ENCODE results near the gene TRAK1.
"Not testable (repeated sequence)": the region's sequence is repeated elsewhere in the genome, so short reads cannot be mapped to it uniquely, and the experiment has no call there.

The TRAK1 gene

DNA sequence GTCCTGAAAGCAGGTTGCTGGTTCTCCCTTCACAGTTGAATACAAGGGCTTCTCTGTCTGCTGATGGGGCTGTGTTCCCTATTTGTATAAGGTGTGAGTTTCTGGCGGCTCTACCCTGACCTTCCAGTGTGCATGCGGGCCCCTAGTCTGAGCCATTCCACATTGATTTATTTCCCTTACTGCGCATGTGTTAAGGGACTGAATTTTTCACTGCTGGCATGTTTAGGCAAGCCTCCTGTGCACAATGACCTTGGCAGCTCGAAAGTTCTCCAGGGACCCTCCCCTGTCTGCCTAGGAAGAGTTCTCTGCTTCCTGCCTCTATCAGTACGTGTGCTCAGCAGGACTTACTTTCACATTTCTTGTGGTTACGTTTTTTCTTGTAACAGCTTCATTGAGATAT is 11.4 kb downstream of the TRAK1 start:
- ChIA-PET CTCF (interaction anchor here (1.0 to 8.2 kb wide), 5 partner anchors 10 to 205 kb away, joined by 3 to 69 read pairs (median 8); partner anchors contain the start of gene TRAK1), POLR2A (no interaction called here)
- peak overlapping the region in 1 of 7 experiments; percentile 19 for H3K4me3 ChIP-seq (ENCODE audit: control insufficient read depth in 1 of 7, extremely low read depth in 1 of 7, insufficient read depth in 4 of 7, low read depth in 2 of 7, low read length in 6 of 7)
- no peaks in the 10 kb centered on the region for H3K27me3 ChIP-seq (replicated peaks in 2 of 5; ENCODE audit: control insufficient read depth in 4 of 5, insufficient read depth in 5 of 5, low read length in 4 of 5)
- peak in 1 of 3 donors; percentile 15 for DNase-seq
- H3K27ac ChIP-seq (ENCODE audit: insufficient read depth in 1 of 2, low read depth in 1 of 2, low read length in 2 of 2, poor library complexity in 1 of 2, severe bottlenecking in 2 of 2) = no peak overlapping the region
- peaks cover 5 to 29% (median 27%) of the 10 kb centered on the region in 4 experiments for H3K4me1 ChIP-seq (ENCODE audit: control extremely low read depth in 1 of 4, control insufficient read depth in 4 of 4, insufficient read depth in 4 of 4, low read length in 3 of 4)
- H3K36me3 ChIP-seq (ENCODE audit: control insufficient read depth in 4 of 4, insufficient read depth in 4 of 4, low read length in 3 of 4) = peaks cover 0 to 14% (median 10%) of the 10 kb centered on the region in 4 experiments
- WGBS (ENCODE audit: insufficient coverage) = 5% methylated on average over 3 of the region's 6 CpGs
- no peaks in the 10 kb centered on the region for H3K9me3 ChIP-seq (ENCODE audit: control extremely low read depth in 1 of 5, control insufficient read depth in 4 of 5, insufficient read depth in 2 of 5, low read depth in 1 of 5, low read length in 4 of 5)

GRCh38 chr3:42103921-42104665 is 12.9 kb downstream of the TRAK1 start:
- POLR2A ChIA-PET; H3K4me3 ChIP-seq (ENCODE audit: control insufficient read depth in 1 of 7, extremely low read depth in 1 of 7, insufficient read depth in 4 of 7, low read depth in 2 of 7, low read length in 6 of 7); DNase-seq; H3K9me3 ChIP-seq (ENCODE audit: control extremely low read depth in 1 of 5, control insufficient read depth in 4 of 5, insufficient read depth in 2 of 5, low read depth in 1 of 5, low read length in 4 of 5); H3K27me3 ChIP-seq (replicated peaks in 2 of 5; ENCODE audit: control insufficient read depth in 4 of 5, insufficient read depth in 5 of 5, low read length in 4 of 5); H3K27ac ChIP-seq (ENCODE audit: insufficient read depth in 1 of 2, low read depth in 1 of 2, low read length in 2 of 2, poor library complexity in 1 of 2, severe bottlenecking in 2 of 2): not testable (repeated sequence)
- CTCF ChIA-PET = interaction anchor here (1.4 to 8.2 kb wide), 3 partner anchors 13 to 207 kb away, joined by 4 to 69 read pairs (median 8); no protein-coding TSS in a partner anchor
- 98% methylated on average over 15 of the region's 15 CpGs for WGBS (ENCODE audit: insufficient coverage)
- Histone ChIP-seq H3K36me3 (ENCODE audit: control insufficient read depth in 4 of 4, insufficient read depth in 4 of 4, low read length in 3 of 4) (peaks cover 0 to 14% (median 10%) of the 10 kb centered on the region in 4 experiments), H3K4me1 (ENCODE audit: control extremely low read depth in 1 of 4, control insufficient read depth in 4 of 4, insufficient read depth in 4 of 4, low read length in 3 of 4) (peaks cover 0 to 15% (median 13%) of the 10 kb centered on the region in 4 experiments)

GRCh38 chr3:42105994-42106393 is 14.8 kb downstream of the TRAK1 start:
- CTCF ChIA-PET; POLR2A ChIA-PET; H3K9me3 ChIP-seq (ENCODE audit: control extremely low read depth in 1 of 5, control insufficient read depth in 4 of 5, insufficient read depth in 2 of 5, low read depth in 1 of 5, low read length in 4 of 5); H3K27me3 ChIP-seq (replicated peaks in 2 of 5; ENCODE audit: control insufficient read depth in 4 of 5, insufficient read depth in 5 of 5, low read length in 4 of 5); DNase-seq; H3K27ac ChIP-seq (ENCODE audit: insufficient read depth in 1 of 2, low read depth in 1 of 2, low read length in 2 of 2, poor library complexity in 1 of 2, severe bottlenecking in 2 of 2); H3K4me3 ChIP-seq (ENCODE audit: control insufficient read depth in 1 of 7, extremely low read depth in 1 of 7, insufficient read depth in 4 of 7, low read depth in 2 of 7, low read length in 6 of 7): not testable (repeated sequence)
- Histone ChIP-seq H3K36me3 (ENCODE audit: control insufficient read depth in 4 of 4, insufficient read depth in 4 of 4, low read length in 3 of 4) (peaks cover 0 to 14% (median 10%) of the 10 kb centered on the region in 4 experiments), H3K4me1 (ENCODE audit: control extremely low read depth in 1 of 4, control insufficient read depth in 4 of 4, insufficient read depth in 4 of 4, low read length in 3 of 4) (peaks cover 0 to 12% (median 6%) of the 10 kb centered on the region in 4 experiments)
- no CpG with 5 or more reads among the region's 2 CpGs for WGBS (ENCODE audit: insufficient coverage)

GRCh38 chr3:42106646-42107045 is 15.5 kb downstream of the TRAK1 start:
- Histone ChIP-seq H3K27ac (ENCODE audit: insufficient read depth in 1 of 2, low read depth in 1 of 2, low read length in 2 of 2, poor library complexity in 1 of 2, severe bottlenecking in 2 of 2) (no peak overlapping the region), H3K9me3 (ENCODE audit: control extremely low read depth in 1 of 5, control insufficient read depth in 4 of 5, insufficient read depth in 2 of 5, low read depth in 1 of 5, low read length in 4 of 5) (no peaks in the 10 kb centered on the region), H3K4me1 (ENCODE audit: control extremely low read depth in 1 of 4, control insufficient read depth in 4 of 4, insufficient read depth in 4 of 4, low read length in 3 of 4) (peaks cover 0 to 10% (median under 1%) of the 10 kb centered on the region in 4 experiments), H3K36me3 (ENCODE audit: control insufficient read depth in 4 of 4, insufficient read depth in 4 of 4, low read length in 3 of 4) (peaks cover 0 to 14% (median 10%) of the 10 kb centered on the region in 4 experiments), H3K27me3 (replicated peaks in 2 of 5; ENCODE audit: control insufficient read depth in 4 of 5, insufficient read depth in 5 of 5, low read length in 4 of 5) (no peaks in the 10 kb centered on the region), H3K4me3 (ENCODE audit: control insufficient read depth in 1 of 7, extremely low read depth in 1 of 7, insufficient read depth in 4 of 7, low read depth in 2 of 7, low read length in 6 of 7) (no peak overlapping the region)
- POLR2A ChIA-PET = no interaction called here
- CTCF ChIA-PET = interaction anchor here (1.0 kb wide), 1 partner anchor 85 kb away, joined by 3 read pairs; no protein-coding TSS in a partner anchor
- no peak for DNase-seq

DNA sequence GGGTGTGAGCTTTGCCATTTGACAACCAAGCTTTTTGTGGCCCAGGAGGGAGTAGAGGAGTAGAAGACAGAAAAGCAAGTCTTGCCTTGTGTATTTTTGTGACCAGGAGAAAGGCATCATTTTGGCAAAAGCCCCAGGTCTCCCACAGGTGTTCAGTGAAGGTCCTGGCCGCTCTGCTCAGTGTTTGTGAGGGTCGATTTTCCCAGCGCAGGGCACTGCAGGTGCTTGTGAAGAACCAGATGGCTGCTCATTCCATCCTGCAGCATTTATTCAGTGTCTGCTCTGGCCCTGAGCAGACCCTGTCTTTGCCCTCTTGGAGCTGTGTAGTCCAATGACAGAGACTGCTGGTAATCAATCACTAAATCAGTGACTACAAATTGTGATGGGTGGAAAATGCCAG is 19.5 kb downstream of the TRAK1 start:
- no peak overlapping the region for H3K4me3 ChIP-seq (ENCODE audit: control insufficient read depth in 1 of 7, extremely low read depth in 1 of 7, insufficient read depth in 4 of 7, low read depth in 2 of 7, low read length in 6 of 7)
- no peaks in the 10 kb centered on the region for H3K27me3 ChIP-seq (replicated peaks in 2 of 5; ENCODE audit: control insufficient read depth in 4 of 5, insufficient read depth in 5 of 5, low read length in 4 of 5)
- H3K4me1 ChIP-seq (ENCODE audit: control extremely low read depth in 1 of 4, control insufficient read depth in 4 of 4, insufficient read depth in 4 of 4, low read length in 3 of 4) = peaks cover 0 to 5% (median 3%) of the 10 kb centered on the region in 4 experiments
- no peaks in the 10 kb centered on the region for H3K9me3 ChIP-seq (ENCODE audit: control extremely low read depth in 1 of 5, control insufficient read depth in 4 of 5, insufficient read depth in 2 of 5, low read depth in 1 of 5, low read length in 4 of 5)
- H3K36me3 ChIP-seq (ENCODE audit: control insufficient read depth in 4 of 4, insufficient read depth in 4 of 4, low read length in 3 of 4) = peaks cover 0 to 5% (median 2%) of the 10 kb centered on the region in 4 experiments
- POLR2A ChIA-PET = no interaction called here
- H3K27ac ChIP-seq (ENCODE audit: insufficient read depth in 1 of 2, low read depth in 1 of 2, low read length in 2 of 2, poor library complexity in 1 of 2, severe bottlenecking in 2 of 2) = no peak overlapping the region
- CTCF ChIA-PET = interaction anchor here (0.6 kb wide), 1 partner anchor 177 kb away, joined by 4 read pairs; no protein-coding TSS in a partner anchor
- no peak for DNase-seq
- 97% methylated on average over 3 of the region's 3 CpGs for WGBS (ENCODE audit: insufficient coverage)

DNA sequence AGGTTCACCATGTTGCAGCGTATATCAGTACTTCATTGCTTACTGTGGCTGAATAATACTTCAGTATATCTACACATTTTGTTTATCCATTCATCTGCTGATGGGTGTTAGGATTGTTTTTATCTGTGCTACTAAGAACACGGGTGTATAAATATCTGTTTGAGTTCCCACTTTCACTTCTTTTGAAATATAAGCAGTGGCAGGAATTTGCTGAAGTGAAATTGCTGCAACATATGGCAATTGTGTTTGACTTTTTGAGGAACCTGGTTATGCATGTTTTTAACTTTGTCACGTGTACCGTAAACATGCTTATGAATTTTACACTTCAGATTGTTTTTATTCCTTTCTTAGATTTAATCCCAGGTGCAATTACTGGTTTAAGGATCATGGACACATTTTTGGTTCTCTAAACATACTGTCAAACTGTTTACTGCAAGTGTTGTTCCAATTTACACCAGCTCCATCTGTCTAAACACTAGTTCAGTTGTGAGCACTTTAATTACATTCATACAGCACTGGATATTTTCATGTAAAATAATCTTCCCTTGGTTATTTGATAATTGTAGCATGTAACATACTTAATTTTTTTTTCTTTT is 23.1 kb downstream of the TRAK1 start:
- H3K36me3 ChIP-seq (ENCODE audit: control insufficient read depth in 4 of 4, insufficient read depth in 4 of 4, low read length in 3 of 4) = peaks cover 0 to 4% (median 0%) of the 10 kb centered on the region in 4 experiments
- ChIA-PET POLR2A (no interaction called here), CTCF (interaction anchor here (8.3 kb wide), 1 partner anchor 75 kb away, joined by 122 read pairs; no protein-coding TSS in a partner anchor)
- peaks cover 5 to 18% (median 13%) of the 10 kb centered on the region in 4 experiments for H3K4me1 ChIP-seq (ENCODE audit: control extremely low read depth in 1 of 4, control insufficient read depth in 4 of 4, insufficient read depth in 4 of 4, low read length in 3 of 4)
- no peaks in the 10 kb centered on the region for H3K9me3 ChIP-seq (ENCODE audit: control extremely low read depth in 1 of 5, control insufficient read depth in 4 of 5, insufficient read depth in 2 of 5, low read depth in 1 of 5, low read length in 4 of 5)
- DNase-seq = peak in 2 of 3 donors; percentile 28 to 29
- no peaks in the 10 kb centered on the region for H3K27me3 ChIP-seq (replicated peaks in 2 of 5; ENCODE audit: control insufficient read depth in 4 of 5, insufficient read depth in 5 of 5, low read length in 4 of 5)
- WGBS (ENCODE audit: insufficient coverage) = no CpG with 5 or more reads among the region's 4 CpGs
- no peak overlapping the region for H3K27ac ChIP-seq (ENCODE audit: insufficient read depth in 1 of 2, low read depth in 1 of 2, low read length in 2 of 2, poor library complexity in 1 of 2, severe bottlenecking in 2 of 2)
- H3K4me3 ChIP-seq (ENCODE audit: control insufficient read depth in 1 of 7, extremely low read depth in 1 of 7, insufficient read depth in 4 of 7, low read depth in 2 of 7, low read length in 6 of 7) = no peak overlapping the region

DNA sequence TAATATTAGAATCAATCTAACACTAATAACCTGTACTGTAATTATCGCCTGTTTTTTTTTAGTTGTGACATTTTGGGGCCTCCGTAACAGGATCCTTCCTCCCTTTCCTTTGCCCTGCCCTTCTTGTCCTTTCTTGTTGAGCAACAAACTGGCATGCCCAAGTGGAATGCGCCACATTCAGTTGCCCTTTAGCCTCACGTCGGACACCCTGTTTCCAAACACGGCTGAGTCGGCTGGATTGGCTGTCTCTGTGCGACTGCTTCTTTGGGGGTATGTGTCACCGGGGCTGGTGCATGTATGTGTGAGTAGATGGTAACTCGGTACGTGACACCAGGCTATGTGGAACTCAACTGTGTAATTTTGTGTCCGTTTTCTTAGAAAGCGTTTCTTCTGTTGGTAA is 24.1 kb downstream of the TRAK1 start:
- 100% methylated on average over 8 of the region's 13 CpGs for WGBS (ENCODE audit: insufficient coverage)
- CTCF ChIA-PET = interaction anchor here (8.3 kb wide), 1 partner anchor 74 kb away, joined by 122 read pairs; no protein-coding TSS in a partner anchor

More for the DNA sequence above, 24.1 kb downstream of the TRAK1 start:
- H3K36me3 ChIP-seq (ENCODE audit: control insufficient read depth in 4 of 4, insufficient read depth in 4 of 4, low read length in 3 of 4) = peaks cover 0 to 4% (median 0%) of the 10 kb centered on the region in 4 experiments
- no peaks in the 10 kb centered on the region for H3K9me3 ChIP-seq (ENCODE audit: control extremely low read depth in 1 of 5, control insufficient read depth in 4 of 5, insufficient read depth in 2 of 5, low read depth in 1 of 5, low read length in 4 of 5)
- DNase-seq = no peak
- no peak overlapping the region for H3K4me3 ChIP-seq (ENCODE audit: control insufficient read depth in 1 of 7, extremely low read depth in 1 of 7, insufficient read depth in 4 of 7, low read depth in 2 of 7, low read length in 6 of 7)
- no peaks in the 10 kb centered on the region for H3K27me3 ChIP-seq (replicated peaks in 2 of 5; ENCODE audit: control insufficient read depth in 4 of 5, insufficient read depth in 5 of 5, low read length in 4 of 5)
- H3K27ac ChIP-seq (ENCODE audit: insufficient read depth in 1 of 2, low read depth in 1 of 2, low read length in 2 of 2, poor library complexity in 1 of 2, severe bottlenecking in 2 of 2) = no peak overlapping the region
- POLR2A ChIA-PET = no interaction called here
- H3K4me1 ChIP-seq (ENCODE audit: control extremely low read depth in 1 of 4, control insufficient read depth in 4 of 4, insufficient read depth in 4 of 4, low read length in 3 of 4) = peaks cover 6 to 27% (median 22%) of the 10 kb centered on the region in 4 experiments
